Measurements from ENCODE around the gene ZNF324. TPM values are rescaled to one million over a fixed set of nuclear protein-coding genes. Genes with fewer than 3 reads are reported as not detected.
"Not testable (repeated sequence)": the region's sequence is repeated elsewhere in the genome, so short reads cannot be mapped to it uniquely, and the experiment has no call there.

ZNF324 gene
- total RNA-seq, 2 donors from 2014 or later: 15.2 to 15.5 TPM

DNA sequence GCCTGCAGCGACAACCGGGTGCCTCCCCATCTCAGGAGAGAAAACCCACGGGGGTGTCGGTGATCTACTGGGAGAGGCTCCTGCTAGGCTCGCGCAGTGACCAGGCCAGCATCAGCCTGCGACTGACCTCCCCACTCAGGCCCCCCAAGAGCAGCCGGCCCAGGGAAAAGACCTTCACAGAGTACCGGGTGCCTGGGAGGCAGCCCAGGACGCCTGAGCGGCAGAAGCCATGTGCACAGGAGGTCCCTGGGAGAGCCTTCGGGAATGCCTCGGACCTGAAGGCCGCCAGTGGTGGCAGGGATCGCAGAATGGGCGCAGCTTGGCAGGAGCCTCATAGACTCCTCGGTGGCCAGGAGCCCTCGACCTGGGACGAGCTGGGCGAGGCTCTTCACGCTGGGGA, 11.6 kb upstream of the ZNF324 start:
- Mint-ChIP-seq H3K27me3 (peaks cover 0 to 2% of the 10 kb centered on the region in 2 donors), H3K4me3 (no peak overlapping the region), H3K27ac (no peak overlapping the region), H3K36me3 (no peaks in the 10 kb centered on the region), H3K4me1 (ENCODE audit: low read depth in 2 of 2) (peaks cover 19 to 23% of the 10 kb centered on the region in 2 donors), H3K9me3 (no peaks in the 10 kb centered on the region)
- ATAC-seq: no peak
- no peak for DNase-seq (ENCODE audit: low spot score)

DNA sequence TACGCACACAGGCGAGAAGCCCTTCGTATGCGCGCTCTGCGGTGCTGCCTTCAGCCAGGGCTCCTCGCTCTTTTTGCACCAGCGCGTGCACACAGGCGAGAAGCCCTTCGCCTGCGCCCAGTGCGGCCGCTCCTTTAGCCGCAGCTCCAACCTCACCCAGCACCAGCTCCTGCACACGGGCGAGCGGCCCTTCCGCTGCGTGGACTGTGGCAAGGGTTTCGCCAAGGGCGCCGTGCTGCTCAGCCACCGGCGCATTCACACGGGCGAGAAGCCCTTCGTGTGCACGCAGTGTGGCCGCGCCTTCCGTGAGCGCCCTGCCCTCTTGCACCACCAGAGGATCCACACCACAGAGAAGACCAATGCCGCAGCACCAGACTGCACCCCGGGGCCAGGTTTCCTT, 10.8 kb upstream of the ZNF324 start:
- DNase-seq (ENCODE audit: low spot score): no peak
- Mint-ChIP-seq H3K4me1 (ENCODE audit: low read depth in 2 of 2) (peaks cover 12 to 16% of the 10 kb centered on the region in 2 donors), H3K36me3 (no peaks in the 10 kb centered on the region), H3K27me3 (no peaks in the 10 kb centered on the region), H3K9me3 (no peaks in the 10 kb centered on the region), H3K27ac (no peak overlapping the region), H3K4me3 (no peak overlapping the region)
- ATAC-seq: no peak

DNA sequence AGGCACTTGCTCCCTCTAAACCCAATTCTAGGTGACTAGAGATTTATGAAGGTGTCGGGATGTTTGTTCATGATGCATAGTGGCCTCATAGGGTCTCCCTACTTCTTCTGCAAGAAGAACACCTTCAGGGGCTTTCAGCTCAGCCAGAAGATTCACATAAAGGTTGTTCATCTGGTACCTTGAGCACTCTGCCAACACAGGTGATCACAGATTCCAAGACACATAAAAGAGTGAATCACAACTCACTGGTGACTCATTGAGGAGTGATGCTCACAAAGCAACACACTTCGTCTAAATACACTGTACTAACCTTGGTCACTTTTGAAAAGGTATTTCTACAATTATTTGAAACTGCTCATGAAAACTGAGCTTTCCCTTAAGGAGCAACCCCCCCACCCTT, 6.8 kb upstream of the ZNF324 start:
- Mint-ChIP-seq H3K4me3 (no peak overlapping the region), H3K27me3 (no peaks in the 10 kb centered on the region), H3K9me3 (no peaks in the 10 kb centered on the region), H3K4me1 (ENCODE audit: low read depth in 2 of 2) (peaks cover 0 to 5% of the 10 kb centered on the region in 2 donors), H3K36me3 (no peaks in the 10 kb centered on the region), H3K27ac (no peak overlapping the region)
- ATAC-seq: no peak
- no peak for DNase-seq (ENCODE audit: low spot score)

DNA sequence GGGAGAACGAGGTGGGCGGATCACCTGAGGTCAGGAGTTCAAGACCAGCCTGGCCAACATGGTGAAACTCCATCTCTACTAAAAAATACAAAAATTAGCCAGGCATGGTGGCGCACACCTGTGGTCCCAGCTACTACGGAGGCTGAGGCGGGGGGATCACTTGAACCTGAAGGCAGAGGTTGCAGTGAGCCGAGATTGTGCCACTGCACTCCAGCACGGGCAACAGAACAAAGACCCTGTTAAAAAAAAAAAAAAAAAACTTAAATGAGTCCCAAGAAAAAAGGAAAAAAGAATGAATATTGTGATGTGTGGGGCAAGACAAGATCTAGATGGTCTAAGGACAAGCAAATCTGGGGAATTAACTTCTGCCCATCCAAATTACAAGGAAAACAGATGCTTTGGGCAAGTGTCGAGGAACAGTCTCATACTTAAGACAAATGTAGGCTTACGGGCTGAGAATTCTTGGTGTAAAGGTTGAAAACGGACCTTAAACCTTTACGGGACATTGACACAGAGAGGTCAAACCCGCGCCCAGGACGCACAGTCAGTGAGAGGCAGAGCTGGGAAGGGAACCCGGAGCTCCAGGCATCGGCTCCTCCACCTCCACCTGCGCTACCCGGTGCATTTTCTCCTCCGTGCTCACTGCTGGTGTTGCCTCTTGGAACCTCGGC, 656 bp upstream of the ZNF324 start:
- ATAC-seq: peak in 1 of 2 donors; percentile 1
- no peaks in the 10 kb centered on the region for H3K9me3 Mint-ChIP-seq
- no peaks in the 10 kb centered on the region for H3K27me3 Mint-ChIP-seq
- no peak for DNase-seq (ENCODE audit: low spot score)
- peak overlapping the region; percentile 87 for H3K4me3 Mint-ChIP-seq
- peaks cover 13 to 19% of the 10 kb centered on the region in 2 donors for H3K4me1 Mint-ChIP-seq (ENCODE audit: low read depth in 2 of 2)
- H3K36me3 Mint-ChIP-seq: no peaks in the 10 kb centered on the region
- peak overlapping the region; percentile 31 to 46 for H3K27ac Mint-ChIP-seq

DNA sequence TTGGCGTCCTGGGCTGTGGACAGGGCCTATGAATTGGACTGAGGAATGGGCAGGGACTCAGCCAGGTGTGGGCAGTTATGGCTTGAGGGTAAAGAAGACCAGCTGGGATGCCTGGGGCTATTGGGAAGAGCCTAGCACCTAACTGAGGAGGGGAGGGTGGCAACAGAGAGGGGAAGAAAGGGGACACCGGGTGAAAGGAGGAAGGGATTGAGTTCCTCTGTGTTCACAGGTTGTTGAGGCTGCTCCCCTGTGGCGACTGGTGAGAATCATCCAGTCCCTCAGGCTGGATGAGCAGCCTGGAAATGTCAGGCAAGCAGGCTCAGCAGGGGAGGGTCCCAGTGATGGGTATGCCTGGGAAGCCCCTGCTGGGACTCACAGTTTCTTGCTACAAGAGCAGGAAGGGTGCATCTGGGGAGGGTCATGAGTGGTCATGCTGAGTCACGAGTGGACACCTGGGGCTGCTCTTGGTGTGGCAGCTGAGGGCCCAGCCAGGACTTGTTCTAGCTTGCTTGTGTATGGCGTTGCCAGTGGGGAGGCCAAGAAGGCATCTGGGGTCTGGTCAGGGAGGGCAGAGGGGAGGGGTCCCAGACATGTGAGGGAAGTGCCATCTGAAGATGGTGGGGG, 1.4 kb downstream of the ZNF324 start:
- no peak for ATAC-seq
- Mint-ChIP-seq H3K27me3 (no peaks in the 10 kb centered on the region), H3K27ac (peak overlapping the region; percentile 46 to 78), H3K4me3 (peak overlapping the region; percentile 87), H3K9me3 (no peaks in the 10 kb centered on the region), H3K36me3 (no peaks in the 10 kb centered on the region), H3K4me1 (ENCODE audit: low read depth in 2 of 2) (peaks cover 13 to 19% of the 10 kb centered on the region in 2 donors)
- DNase-seq (ENCODE audit: low spot score): no peak

DNA sequence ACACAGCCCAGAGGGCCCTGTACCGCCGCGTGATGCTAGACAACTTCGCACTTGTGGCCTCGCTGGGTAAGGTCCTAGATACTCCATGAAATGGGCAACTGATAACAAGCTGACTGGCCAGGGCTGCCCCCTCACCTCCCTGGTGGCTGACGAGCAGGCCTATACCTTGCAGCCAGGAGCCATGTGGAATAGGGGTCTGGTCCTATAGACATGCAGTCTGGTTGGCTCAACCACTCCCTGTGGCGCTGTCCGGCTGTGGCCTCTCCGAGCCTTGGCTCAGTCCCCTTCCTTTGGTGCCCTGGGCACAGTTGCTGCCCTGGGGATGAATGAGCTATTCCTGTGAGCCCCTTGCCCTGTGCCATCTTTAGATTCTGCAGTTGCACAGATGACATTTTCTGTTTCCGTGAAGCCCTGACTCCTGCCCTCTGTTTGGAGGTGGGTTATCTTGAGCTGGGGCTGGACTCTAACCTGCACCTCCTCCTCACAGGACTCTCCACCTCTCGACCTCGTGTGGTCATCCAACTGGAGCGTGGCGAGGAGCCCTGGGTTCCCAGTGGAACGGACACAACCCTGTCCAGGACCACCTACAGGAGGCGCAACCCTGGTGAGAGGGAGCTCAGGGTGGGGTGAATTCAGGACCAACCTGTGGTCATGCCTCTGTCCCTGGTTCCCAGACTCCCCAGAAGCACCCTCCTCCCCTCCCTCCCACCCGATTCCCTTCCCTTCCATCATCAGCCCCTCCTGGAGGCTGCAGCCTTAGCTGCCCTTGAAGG, 2.5 kb downstream of the ZNF324 start:
- no peaks in the 10 kb centered on the region for H3K27me3 Mint-ChIP-seq
- ATAC-seq (no peak), DNase-seq (ENCODE audit: low spot score) (no peak)
- no peaks in the 10 kb centered on the region for H3K36me3 Mint-ChIP-seq
- H3K4me1 Mint-ChIP-seq (ENCODE audit: low read depth in 2 of 2): peaks cover 13 to 18% of the 10 kb centered on the region in 2 donors
- H3K27ac Mint-ChIP-seq: no peak overlapping the region
- peak overlapping the region; percentile 30 for H3K4me3 Mint-ChIP-seq
- H3K9me3 Mint-ChIP-seq: no peaks in the 10 kb centered on the region

DNA sequence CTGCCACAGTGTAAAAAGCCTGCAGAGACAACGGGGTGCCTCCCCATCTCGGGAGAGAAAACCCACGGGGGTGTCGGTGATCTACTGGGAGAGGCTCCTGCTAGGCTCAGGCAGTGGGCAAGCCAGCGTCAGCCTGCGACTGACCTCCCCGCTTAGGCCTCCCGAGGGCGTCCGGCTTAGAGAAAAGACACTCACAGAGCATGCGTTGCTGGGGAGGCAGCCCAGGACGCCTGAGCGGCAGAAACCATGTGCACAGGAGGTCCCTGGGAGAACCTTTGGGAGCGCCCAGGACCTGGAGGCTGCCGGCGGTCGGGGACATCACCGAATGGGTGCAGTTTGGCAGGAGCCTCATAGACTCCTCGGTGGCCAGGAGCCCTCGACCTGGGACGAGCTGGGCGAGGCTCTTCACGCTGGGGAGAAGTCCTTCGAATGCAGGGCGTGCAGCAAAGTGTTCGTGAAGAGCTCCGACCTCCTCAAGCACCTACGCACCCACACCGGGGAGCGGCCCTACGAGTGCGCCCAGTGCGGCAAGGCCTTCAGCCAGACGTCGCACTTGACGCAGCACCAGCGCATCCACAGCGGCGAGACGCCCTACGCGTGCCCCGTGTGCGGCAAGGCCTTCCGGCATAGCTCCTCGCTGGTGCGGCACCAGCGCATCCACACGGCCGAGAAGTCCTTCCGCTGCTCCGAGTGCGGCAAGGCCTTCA, 4.1 kb downstream of the ZNF324 start:
- not testable (repeated sequence) for H3K9me3 Mint-ChIP-seq; H3K27me3 Mint-ChIP-seq; H3K36me3 Mint-ChIP-seq; H3K4me3 Mint-ChIP-seq; ATAC-seq; DNase-seq (ENCODE audit: low spot score); H3K27ac Mint-ChIP-seq
- H3K4me1 Mint-ChIP-seq (ENCODE audit: low read depth in 2 of 2): peaks cover 17 to 24% of the 10 kb centered on the region in 2 donors

DNA sequence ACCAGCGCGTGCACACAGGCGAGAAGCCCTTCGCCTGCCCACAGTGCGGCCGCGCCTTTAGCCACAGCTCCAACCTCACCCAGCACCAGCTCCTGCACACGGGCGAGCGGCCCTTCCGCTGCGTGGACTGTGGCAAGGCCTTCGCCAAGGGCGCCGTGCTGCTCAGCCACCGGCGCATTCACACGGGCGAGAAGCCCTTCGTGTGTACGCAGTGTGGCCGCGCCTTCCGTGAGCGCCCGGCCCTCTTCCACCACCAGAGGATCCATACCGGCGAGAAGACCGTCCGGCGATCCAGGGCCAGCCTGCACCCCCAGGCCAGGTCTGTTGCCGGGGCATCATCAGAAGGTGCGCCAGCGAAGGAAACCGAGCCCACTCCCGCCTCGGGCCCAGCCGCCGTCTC, 4.9 kb downstream of the ZNF324 start:
- H3K27me3 Mint-ChIP-seq: no peaks in the 10 kb centered on the region
- no peaks in the 10 kb centered on the region for H3K9me3 Mint-ChIP-seq
- DNase-seq (ENCODE audit: low spot score) (no peak), ATAC-seq (no peak)
- no peak overlapping the region for H3K4me3 Mint-ChIP-seq
- no peak overlapping the region for H3K27ac Mint-ChIP-seq
- H3K4me1 Mint-ChIP-seq (ENCODE audit: low read depth in 2 of 2): peaks cover 19 to 23% of the 10 kb centered on the region in 2 donors
- H3K36me3 Mint-ChIP-seq: no peaks in the 10 kb centered on the region

DNA sequence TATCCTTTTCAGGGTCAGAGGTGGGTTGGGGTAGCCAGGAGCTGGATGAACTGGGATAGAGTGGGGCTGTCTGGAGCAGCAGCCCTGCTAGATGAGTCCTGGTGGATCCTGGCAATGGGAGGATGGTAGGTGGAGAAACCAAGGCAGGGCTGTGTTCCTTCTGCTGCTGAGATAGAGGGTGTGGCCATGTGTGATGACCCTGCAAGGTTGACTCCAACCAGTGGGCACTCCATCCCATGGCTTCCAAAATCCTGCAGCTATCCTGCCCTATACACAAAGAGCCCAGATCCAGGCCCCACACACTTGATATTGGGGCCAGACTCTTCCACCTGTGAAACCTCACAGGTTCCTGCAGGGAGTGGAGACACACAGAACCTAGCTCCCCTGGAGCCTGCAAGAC, 6.9 kb downstream of the ZNF324 start:
- DNase-seq (ENCODE audit: low spot score) (no peak), ATAC-seq (no peak)
- H3K9me3 Mint-ChIP-seq: no peaks in the 10 kb centered on the region
- H3K27ac Mint-ChIP-seq: no peak overlapping the region
- H3K36me3 Mint-ChIP-seq: no peaks in the 10 kb centered on the region
- no peaks in the 10 kb centered on the region for H3K27me3 Mint-ChIP-seq
- H3K4me1 Mint-ChIP-seq (ENCODE audit: low read depth in 2 of 2): peaks cover 11 to 13% of the 10 kb centered on the region in 2 donors
- H3K4me3 Mint-ChIP-seq: peak overlapping the region; percentile 45

DNA sequence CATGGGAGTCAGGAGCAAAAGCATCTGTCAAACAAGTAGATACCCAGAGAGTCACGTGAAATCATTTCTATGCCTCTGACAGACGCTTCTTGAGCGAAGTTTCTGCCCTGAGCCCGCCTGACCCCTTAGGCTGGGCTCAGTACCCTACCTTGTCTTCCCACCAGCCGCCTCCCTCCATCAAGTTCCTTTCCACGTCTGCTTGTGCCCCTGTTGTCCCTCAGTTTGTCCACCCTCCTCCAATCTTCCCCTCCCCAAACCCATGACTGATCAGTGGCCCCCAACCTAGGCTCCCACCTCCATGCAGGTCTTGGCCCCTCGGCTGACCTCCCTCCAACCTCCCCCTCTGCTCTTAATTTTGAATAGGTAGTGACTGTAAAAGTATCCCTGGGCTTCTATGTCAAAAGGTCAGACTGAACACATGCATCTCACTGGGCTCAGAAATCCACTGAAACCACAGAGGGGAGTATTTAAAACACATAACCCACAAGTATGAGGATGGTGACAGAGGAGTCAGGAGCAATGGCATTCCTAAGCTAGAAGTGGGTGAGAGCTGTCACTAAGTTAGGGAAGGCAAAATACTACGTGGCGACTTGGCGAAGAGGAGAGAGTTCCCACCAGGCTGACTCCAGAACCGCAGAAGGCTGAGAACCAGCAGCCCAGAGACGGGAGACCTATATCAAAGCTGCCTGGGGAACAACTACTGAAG, 7.6 kb downstream of the ZNF324 start:
- H3K36me3 Mint-ChIP-seq: no peaks in the 10 kb centered on the region
- H3K27ac Mint-ChIP-seq: peak overlapping the region in 1 of 2 donors; percentile 89
- no peaks in the 10 kb centered on the region for H3K9me3 Mint-ChIP-seq
- ATAC-seq (no peak), DNase-seq (ENCODE audit: low spot score) (no peak)
- peaks cover 11 to 13% of the 10 kb centered on the region in 2 donors for H3K4me1 Mint-ChIP-seq (ENCODE audit: low read depth in 2 of 2)
- no peaks in the 10 kb centered on the region for H3K27me3 Mint-ChIP-seq
- H3K4me3 Mint-ChIP-seq: peak overlapping the region; percentile 45

DNA sequence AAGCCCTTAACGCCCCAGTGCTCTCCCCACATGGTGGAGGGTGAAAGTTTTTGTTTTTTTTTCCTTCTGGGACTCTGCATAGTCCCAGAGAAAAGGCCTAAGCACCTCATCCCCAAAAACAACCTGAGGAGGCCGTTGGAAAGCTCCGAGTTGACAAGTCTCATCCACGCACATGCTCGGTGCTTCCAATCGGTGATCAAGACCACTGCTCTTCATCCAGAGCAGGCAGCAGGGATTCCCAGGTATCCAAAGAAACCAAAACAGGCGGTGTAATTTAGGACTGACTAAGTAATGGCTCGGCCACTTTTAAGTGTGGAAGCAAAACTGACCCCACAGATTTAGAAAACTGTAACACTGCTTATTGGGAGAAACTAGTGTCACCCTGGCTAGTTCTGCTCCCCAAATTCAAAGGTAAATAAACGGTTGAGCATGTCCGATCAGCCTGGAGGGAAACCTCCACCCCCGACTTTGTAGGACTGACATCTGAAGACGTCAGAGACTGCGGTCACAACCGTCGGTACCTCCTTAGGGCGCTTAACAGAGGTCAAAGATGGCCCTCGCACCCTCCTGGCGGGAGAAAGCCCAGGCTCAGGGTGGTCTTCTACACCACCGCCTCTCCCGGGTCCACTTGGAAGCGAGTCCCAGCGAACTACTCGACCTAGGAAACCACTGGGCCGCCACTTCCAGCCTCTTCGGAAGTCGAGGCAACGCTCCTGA, 8.3 kb downstream of the ZNF324 start:
- ATAC-seq (peak in 1 of 2 donors; percentile 1), DNase-seq (ENCODE audit: low spot score) (no peak)
- Mint-ChIP-seq H3K4me3 (peak overlapping the region; percentile 88), H3K36me3 (no peaks in the 10 kb centered on the region), H3K27ac (peak overlapping the region; percentile 84 to 89), H3K9me3 (no peaks in the 10 kb centered on the region), H3K4me1 (ENCODE audit: low read depth in 2 of 2) (peaks cover 11 to 13% of the 10 kb centered on the region in 2 donors), H3K27me3 (no peaks in the 10 kb centered on the region)

DNA sequence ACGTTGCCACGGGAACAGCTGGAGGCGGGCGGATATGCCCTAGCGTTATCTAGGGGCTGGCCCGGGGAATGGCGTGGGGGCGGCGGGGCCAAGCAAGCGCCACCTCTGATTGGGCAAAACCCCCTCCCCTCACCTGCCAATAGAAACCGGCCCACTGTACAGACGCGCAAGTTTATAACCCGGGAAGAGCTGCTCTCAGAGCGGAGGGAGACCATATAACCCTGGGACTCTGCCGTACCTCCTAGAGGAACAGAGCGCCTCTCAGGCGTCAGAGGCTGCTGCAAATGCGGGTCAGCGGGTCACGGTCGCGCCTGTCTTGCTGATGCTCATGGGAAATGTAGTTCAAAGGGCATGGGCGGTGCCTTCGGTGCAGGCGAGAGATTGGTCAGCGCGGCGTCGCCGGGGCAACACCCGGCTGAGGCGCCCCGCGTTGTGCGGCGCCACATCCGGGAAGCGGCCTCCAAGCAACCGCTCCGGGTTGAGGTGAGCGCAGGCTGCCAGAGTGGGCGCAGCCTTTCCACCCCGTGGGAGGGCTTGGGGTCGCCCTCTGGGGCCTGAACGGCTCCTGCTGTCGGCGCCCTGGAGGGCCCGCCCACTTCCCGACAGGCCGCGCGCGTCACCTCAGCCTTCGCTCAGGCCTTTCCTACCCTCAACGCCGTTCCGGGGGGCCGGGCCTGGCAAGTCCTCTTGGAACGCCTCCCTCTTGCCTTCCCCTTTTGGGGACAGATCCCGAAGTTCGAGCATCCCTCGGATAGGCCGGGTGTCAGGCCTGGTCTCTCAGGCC, 9.0 kb downstream of the ZNF324 start, which contains the start of gene ZNF446:
TSS of gene ZNF446 (plus strand) at position 639 of the 784 bp plus-strand sequence. CDS start 867 bp downstream, outside the sequence.
- Mint-ChIP-seq H3K27ac (peak within 1 kb of the TSS; percentile 84 to 89), H3K9me3 (no peaks in the 10 kb centered on the region), H3K36me3 (no peaks in the 10 kb centered on the region), H3K27me3 (no peaks in the 10 kb centered on the region), H3K4me3 (peak within 1 kb of the TSS; percentile 88), H3K4me1 (ENCODE audit: low read depth in 2 of 2) (peaks cover 11 to 13% of the 10 kb centered on the region in 2 donors)
- ATAC-seq (peak; percentile 93 to 95), DNase-seq (ENCODE audit: low spot score) (peak; percentile 96)
